OCI-LY7 (cell line): ENCODE results near the gene OCSTAMP. TPM values are rescaled to one million over a fixed set of nuclear protein-coding genes. Genes with fewer than 3 reads are reported as not detected.

Experiments
- Bru-seq: library from RNA; stranded (reverse); fragments of 400-500 nt; gene quantifications from one replicate; lab custom pipeline; 2021; lab: Mats Ljungman, UMichigan
- BruChase-seq, 2 experiments: library from RNA; stranded (reverse); fragments of 400-500 nt; gene quantifications; one replicate each; lab custom pipeline; 2021; lab: Mats Ljungman, UMichigan
- BruUV-seq: library from RNA; stranded (reverse); fragments of 400-500 nt; replicated peaks from 2 replicates; lab custom pipeline; 2021; lab: Mats Ljungman, UMichigan
- CTCF ChIA-PET: fragments of 300-600 bp; sonication (Branson Sonifier 250); formaldehyde crosslinking; loops from one replicate; lab custom pipeline; 2022; ENCODE audit warnings: antibody characterized with exemption; ENCODE audit not compliant: unreplicated experiment; lab: Charles Lee
- POLR2A ChIA-PET: fragments of 300-600 bp; sonication (Branson Sonifier 250); formaldehyde crosslinking; loops from one replicate; lab custom pipeline; 2022; ENCODE audit warnings: antibody characterized with exemption; lab: Charles Lee
- DNase-seq: peaks from one replicate; pipeline ENCODE4 v3.0.0-alpha.2; 2015; ENCODE audit warnings: low spot score
- H2AFZ ChIP-seq: fragments of 200-600 bp; sonication (generic), shearing (Covaris generic); 2 replicates; pipeline ENCODE4 v1.6.1; 2014; ENCODE audit warnings: mild to moderate bottlenecking, antibody characterized with exemption, low read length, moderate library complexity
- H3K27ac ChIP-seq: fragments of 200-600 bp; sonication (generic); 2 replicates; pipeline ENCODE4 v1.5.1; 2014; ENCODE audit warnings: mixed run types, low read depth, mild to moderate bottlenecking, moderate library complexity, low read length, inconsistent platforms; ENCODE audit not compliant: poor library complexity, severe bottlenecking
- H3K36me3 ChIP-seq: fragments of 200-600 bp; sonication (generic); 2 replicates; pipeline ENCODE4 v1.6.1; 2014; ENCODE audit warnings: mild to moderate bottlenecking, antibody characterized with exemption, low read length, moderate library complexity, mixed read lengths; ENCODE audit not compliant: insufficient read depth
- H3K4me1 ChIP-seq: fragments of 200-600 bp; sonication (generic); 2 replicates; pipeline ENCODE4 v1.5.1; 2014; ENCODE audit warnings: mild to moderate bottlenecking, low read length; ENCODE audit not compliant: insufficient read depth, poor library complexity, severe bottlenecking
- H3K4me2 ChIP-seq: fragments of 200-600 bp; sonication (generic); 2 replicates; pipeline ENCODE4 v1.6.1; 2014; ENCODE audit warnings: mild to moderate bottlenecking, low read length
- H3K4me3 ChIP-seq: fragments of 200-600 bp; sonication (generic); 2 replicates; pipeline ENCODE4 v1.5.1; 2014; ENCODE audit warnings: mild to moderate bottlenecking, low read depth, low read length; ENCODE audit not compliant: poor library complexity, severe bottlenecking
- H3K79me2 ChIP-seq: fragments of 200-600 bp; sonication (generic); 2 replicates; pipeline ENCODE4 v1.6.1; 2016; ENCODE audit warnings: low read depth, mild to moderate bottlenecking, low read length, moderate library complexity, mixed read lengths; ENCODE audit not compliant: insufficient read depth
- H3K9me2 ChIP-seq: fragments of 200-600 bp; sonication (generic); 2 replicates; pipeline ENCODE4 v1.6.1; 2016; ENCODE audit warnings: mild to moderate bottlenecking, low read length, mixed read lengths; ENCODE audit not compliant: insufficient read depth
- H3K9me3 ChIP-seq: fragments of 200-600 bp; sonication (generic); 2 replicates; pipeline ENCODE4 v1.6.1; 2014; ENCODE audit warnings: mild to moderate bottlenecking, mixed run types, low read length, mixed read lengths
- H4K20me1 ChIP-seq: fragments of 200-600 bp; sonication (generic); 2 replicates; pipeline ENCODE4 v1.6.1; 2014; ENCODE audit warnings: mild to moderate bottlenecking, antibody characterized with exemption, low read length, moderate library complexity, mixed read lengths; ENCODE audit not compliant: insufficient read depth
- CTCF ChIP-seq: fragments of 200-600 bp; sonication (generic); conservative IDR thresholded peaks from 2 replicates; pipeline ENCODE4 v1.5.1; 2014; ENCODE audit warnings: mild to moderate bottlenecking, antibody characterized with exemption, low read length, moderate library complexity, mixed read lengths
- EZH2phosphoT487 ChIP-seq: fragments of 200-600 bp; sonication (generic); IDR thresholded peaks from 2 replicates; pipeline ENCODE4 v1.6.1; 2018; ENCODE audit warnings: low read depth, borderline replicate concordance, mild to moderate bottlenecking, mixed run types, antibody characterized with exemption, low read length, moderate library complexity, mixed read lengths
- intact Hi-C: fragments of 100-400 bp; cut with micrococcal nuclease; formaldehyde crosslinking; loops from one replicate; pipeline ENCODE4 v1.10.0; 2022; ENCODE audit not compliant: unreplicated experiment
- long read RNA-seq: library from polyadenylated mRNA; stranded (forward); transcript quantifications from one replicate; pipeline ENCODE4 v2.0.0, GENCODE V29; 2022
- total RNA-seq, 2 experiments: library from RNA; depleted of rRNA in 1 of 2; stranded (reverse); fragments of >200 nt in 1 of 2; shearing (Covaris generic) in 1 of 2; gene quantifications; 2 replicates each; pipeline ENCODE4 v1.2.3, GENCODE V29; 2014 to 2022

Gene OCSTAMP
- total RNA-seq (2014; rRNA removed; shearing (Covaris generic)): not detected in 2 replicates
- total RNA-seq (2022): not detected in 2 replicates
- Bru-seq, nascent RNA: not detected
- BruChase-seq, experiment 1, labeled RNA remaining after a 6-hour chase: not detected
- BruChase-seq, experiment 2, labeled RNA remaining after a 2-hour chase: not detected
- long read RNA-seq: 0 reads

- no peaks in the 10 kb centered on the region for H3K36me3 ChIP-seq
- no peaks in the 10 kb centered on the region for H4K20me1 ChIP-seq
- no peak within 1 kb of the TSS for H3K4me3 ChIP-seq
- no peak for TF ChIP-seq EZH2phosphoT487
- no peak for TF ChIP-seq CTCF
- CTCF ChIA-PET: no interaction called here
- DNase-seq: no peak
- intact Hi-C loops: no loop called here
- POLR2A ChIA-PET: no interaction called here
- peaks cover 10% of the 10 kb centered on the region for H3K4me1 ChIP-seq
- H3K4me2 ChIP-seq: no peak within 1 kb of the TSS
- no peaks in the 10 kb centered on the region for H3K9me2 ChIP-seq
- no peak within 1 kb of the TSS for H3K27ac ChIP-seq
- H2AFZ ChIP-seq: no peak within 1 kb of the TSS
- no peaks in the 10 kb centered on the region for H3K9me3 ChIP-seq
- no TSS peak for BruUV-seq
- H3K79me2 ChIP-seq: no peaks in the 10 kb centered on the region
Observed at GRCh38 chr20:46550461-46550860, at the start of gene OCSTAMP. Gene OCSTAMP, minus strand, starts transcription at chr20:46550654. Its CDS starts 94 bp downstream, at chr20:46550560.

- no peaks in the 10 kb centered on the region for H4K20me1 ChIP-seq
- no peak overlapping the region for H3K27ac ChIP-seq
- no peaks in the 10 kb centered on the region for H3K9me2 ChIP-seq
- H2AFZ ChIP-seq: no peak overlapping the region
- H3K79me2 ChIP-seq: no peaks in the 10 kb centered on the region
- no peak for DNase-seq
- no peaks in the 10 kb centered on the region for H3K4me1 ChIP-seq
- POLR2A ChIA-PET: no interaction called here
- no peaks in the 10 kb centered on the region for H3K36me3 ChIP-seq
- intact Hi-C loops: no loop called here
- H3K4me3 ChIP-seq: no peak overlapping the region
- CTCF ChIA-PET: no interaction called here
- H3K4me2 ChIP-seq: no peak overlapping the region
- H3K9me3 ChIP-seq: no peaks in the 10 kb centered on the region
- TF ChIP-seq CTCF (no peak), EZH2phosphoT487 (no peak)
- BruUV-seq: no TSS peak
Observed at GRCh38 chr20:46599227-46599987, 49.0 kb upstream of the OCSTAMP start.

- Histone ChIP-seq H3K9me2 (no peaks in the 10 kb centered on the region), H4K20me1 (no peaks in the 10 kb centered on the region), H3K4me2 (no peak overlapping the region), H3K9me3 (no peaks in the 10 kb centered on the region), H2AFZ (no peak overlapping the region), H3K4me1 (no peaks in the 10 kb centered on the region), H3K36me3 (no peaks in the 10 kb centered on the region), H3K27ac (no peak overlapping the region), H3K79me2 (no peaks in the 10 kb centered on the region), H3K4me3 (no peak overlapping the region)
- no peak for TF ChIP-seq EZH2phosphoT487
- DNase-seq: no peak
- no TSS peak for BruUV-seq
- CTCF ChIA-PET: no interaction called here
- POLR2A ChIA-PET: no interaction called here
- intact Hi-C loops: no loop called here
Observed at GRCh38 chr20:46595933-46596332, 45.5 kb upstream of the OCSTAMP start.
